Ectodermal cell (in vitro differentiated cells): Measurements from ENCODE around the gene PCBP3.

Experiments used
- H3K27ac ChIP-seq: 2 replicates; pipeline ENCODE4 v1.7.0; 2013; ENCODE audit warnings: mild to moderate bottlenecking, low read depth, low read length; ENCODE audit not compliant: insufficient read depth, poor library complexity, severe bottlenecking
- H3K27me3 ChIP-seq: 2 replicates; pipeline ENCODE4 v1.7.0; 2013; ENCODE audit warnings: mild to moderate bottlenecking, low read length; ENCODE audit not compliant: insufficient read depth, control insufficient read depth, poor library complexity, severe bottlenecking
- H3K36me3 ChIP-seq: one replicate; pipeline ENCODE4 v1.7.0; 2013; ENCODE audit warnings: low read length; ENCODE audit not compliant: control insufficient read depth, insufficient read depth
- H3K4me1 ChIP-seq: one replicate; pipeline ENCODE4 v1.7.0; 2013; ENCODE audit warnings: low read length; ENCODE audit not compliant: control insufficient read depth, insufficient read depth
- H3K4me3 ChIP-seq: 2 replicates; pipeline ENCODE4 v1.7.0; 2013; ENCODE audit warnings: low read depth, low read length, control low read depth; ENCODE audit not compliant: insufficient read depth
- H3K9me3 ChIP-seq: 2 replicates; pipeline ENCODE4 v1.7.0; 2013; ENCODE audit warnings: mild to moderate bottlenecking, low read length, moderate library complexity; ENCODE audit not compliant: control insufficient read depth
- WGBS, 2 experiments: methylation state at CpG; one replicate each; pipeline ENCODE4 v1.1.7; 2013; ENCODE audit warnings: missing lambda C conversion rate in 2 of 2; 5-methylcytosine and 5-hydroxymethylcytosine counted together

PCBP3 gene

GRCh38 chr21:45865106-45865835 is 221.7 kb downstream of the PCBP3 start:
- WGBS, 2 experiments = 94 to 95% methylated on average over 27 of the region's 27 CpGs

GRCh38 chr21:45866551-45866950 is 223.0 kb downstream of the PCBP3 start:
- 90 to 93% methylated on average over 11 of the region's 11 CpGs for WGBS, 2 experiments
- peaks cover 7% of the 10 kb centered on the region for H3K4me1 ChIP-seq
- H3K27ac ChIP-seq = no peak overlapping the region
- H3K27me3 ChIP-seq = no peaks in the 10 kb centered on the region
- H3K4me3 ChIP-seq = no peak overlapping the region
- H3K36me3 ChIP-seq = no peaks in the 10 kb centered on the region
- no peaks in the 10 kb centered on the region for H3K9me3 ChIP-seq

More at GRCh38 chr21:45865106-45865835, 221.7 kb downstream of the PCBP3 start:
- no peak overlapping the region for H3K4me3 ChIP-seq
- no peaks in the 10 kb centered on the region for H3K27me3 ChIP-seq
- peaks cover 7% of the 10 kb centered on the region for H3K4me1 ChIP-seq
- H3K9me3 ChIP-seq = no peaks in the 10 kb centered on the region
- no peaks in the 10 kb centered on the region for H3K36me3 ChIP-seq
- H3K27ac ChIP-seq = no peak overlapping the region

DNA sequence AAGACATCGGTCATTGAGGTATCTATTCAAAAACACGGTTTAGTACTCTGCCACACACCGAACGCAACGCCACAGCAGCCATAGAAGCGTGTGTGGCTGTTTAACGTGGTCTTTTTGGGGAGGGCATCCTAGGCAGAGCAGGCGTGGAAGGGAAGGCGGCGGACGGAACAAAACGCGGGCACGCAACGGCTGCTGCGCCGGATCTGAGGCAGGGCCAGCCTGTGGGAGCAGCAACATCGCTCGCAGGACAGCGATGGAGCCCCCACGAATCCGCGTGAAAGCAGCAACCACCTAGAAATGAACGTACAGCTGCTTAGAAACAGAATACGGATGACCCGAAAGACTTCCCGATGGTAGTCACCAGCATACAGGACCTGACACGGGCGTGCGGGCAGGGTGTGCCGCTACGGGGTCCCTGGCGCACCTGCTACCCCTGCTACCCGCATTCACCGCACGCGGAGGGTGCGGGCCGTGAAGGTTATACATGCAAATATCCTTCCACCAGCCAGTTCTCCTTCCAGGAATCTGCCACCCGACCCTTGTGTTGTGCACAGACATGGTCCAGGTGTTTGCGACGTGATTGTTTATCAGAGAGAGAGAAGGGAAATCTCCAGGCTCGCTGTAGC is 223.6 kb downstream of the PCBP3 start:
- WGBS, 2 experiments = 95 to 96% methylated on average over 43 of the region's 43 CpGs

DNA sequence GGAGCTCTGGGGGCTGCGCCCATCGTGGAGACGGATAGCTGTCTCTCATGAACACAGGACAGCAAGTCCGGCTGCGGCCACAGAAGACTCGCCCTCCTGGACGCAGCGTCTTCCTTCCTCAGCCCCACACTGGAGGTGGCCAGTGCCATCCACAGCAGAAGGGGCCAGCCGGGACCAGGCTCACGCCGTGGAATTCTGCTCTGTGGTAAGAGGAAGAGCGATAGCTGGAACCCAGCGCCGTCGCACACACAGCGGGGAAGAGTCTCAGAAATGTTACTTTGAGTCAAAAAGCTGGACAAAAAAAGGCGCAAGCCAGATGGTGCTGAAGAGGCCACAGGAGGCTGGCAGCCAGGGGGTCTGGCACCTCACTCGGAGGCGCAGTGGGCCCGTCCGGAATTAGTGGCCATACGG is 224.2 kb downstream of the PCBP3 start:
- no peak overlapping the region for H3K4me3 ChIP-seq
- H3K4me1 ChIP-seq = peaks cover 5% of the 10 kb centered on the region
- no peaks in the 10 kb centered on the region for H3K36me3 ChIP-seq
- H3K27ac ChIP-seq = no peak overlapping the region
- 96% methylated on average over 22 of the region's 22 CpGs for WGBS, 2 experiments
- no peaks in the 10 kb centered on the region for H3K9me3 ChIP-seq
- H3K27me3 ChIP-seq = no peaks in the 10 kb centered on the region

More for the DNA sequence above, 223.6 kb downstream of the PCBP3 start:
- no peaks in the 10 kb centered on the region for H3K9me3 ChIP-seq
- no peak overlapping the region for H3K27ac ChIP-seq
- H3K4me1 ChIP-seq = peaks cover 7% of the 10 kb centered on the region
- no peak overlapping the region for H3K4me3 ChIP-seq
- H3K27me3 ChIP-seq = no peaks in the 10 kb centered on the region
- H3K36me3 ChIP-seq = no peaks in the 10 kb centered on the region

GRCh38 chr21:45868086-45868485 is 224.6 kb downstream of the PCBP3 start:
- no peaks in the 10 kb centered on the region for H3K27me3 ChIP-seq
- WGBS, 2 experiments = 95 to 97% methylated on average over 17 of the region's 17 CpGs
- no peaks in the 10 kb centered on the region for H3K9me3 ChIP-seq
- no peak overlapping the region for H3K4me3 ChIP-seq
- no peaks in the 10 kb centered on the region for H3K36me3 ChIP-seq
- no peak overlapping the region for H3K27ac ChIP-seq
- H3K4me1 ChIP-seq = peaks cover under 1% of the 10 kb centered on the region

DNA sequence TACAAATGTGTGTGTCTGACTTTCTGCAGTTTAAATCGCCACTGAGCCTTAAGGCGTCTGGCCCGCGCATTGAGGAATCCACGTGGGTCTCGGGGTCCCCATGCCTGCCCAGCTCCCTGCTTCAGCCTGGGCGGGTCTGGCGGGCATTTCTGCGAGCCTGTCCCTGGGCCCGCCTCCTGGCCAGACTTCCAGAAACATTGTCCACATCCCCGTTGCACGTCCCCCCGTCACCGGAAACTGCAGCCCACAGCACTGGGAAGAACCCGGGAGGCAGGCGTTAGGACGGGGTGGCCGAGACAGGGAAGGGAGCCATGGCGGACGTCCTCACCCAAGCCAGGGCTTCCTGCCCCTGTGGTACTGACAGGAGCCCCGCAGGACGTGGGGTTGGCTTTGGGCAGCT is 225.0 kb downstream of the PCBP3 start:
- Histone ChIP-seq H3K27ac (no peak overlapping the region), H3K4me1 (no peaks in the 10 kb centered on the region), H3K27me3 (no peaks in the 10 kb centered on the region), H3K9me3 (no peaks in the 10 kb centered on the region), H3K4me3 (no peak overlapping the region), H3K36me3 (no peaks in the 10 kb centered on the region)
- WGBS, 2 experiments = 94% methylated on average over 22 of the region's 22 CpGs

DNA sequence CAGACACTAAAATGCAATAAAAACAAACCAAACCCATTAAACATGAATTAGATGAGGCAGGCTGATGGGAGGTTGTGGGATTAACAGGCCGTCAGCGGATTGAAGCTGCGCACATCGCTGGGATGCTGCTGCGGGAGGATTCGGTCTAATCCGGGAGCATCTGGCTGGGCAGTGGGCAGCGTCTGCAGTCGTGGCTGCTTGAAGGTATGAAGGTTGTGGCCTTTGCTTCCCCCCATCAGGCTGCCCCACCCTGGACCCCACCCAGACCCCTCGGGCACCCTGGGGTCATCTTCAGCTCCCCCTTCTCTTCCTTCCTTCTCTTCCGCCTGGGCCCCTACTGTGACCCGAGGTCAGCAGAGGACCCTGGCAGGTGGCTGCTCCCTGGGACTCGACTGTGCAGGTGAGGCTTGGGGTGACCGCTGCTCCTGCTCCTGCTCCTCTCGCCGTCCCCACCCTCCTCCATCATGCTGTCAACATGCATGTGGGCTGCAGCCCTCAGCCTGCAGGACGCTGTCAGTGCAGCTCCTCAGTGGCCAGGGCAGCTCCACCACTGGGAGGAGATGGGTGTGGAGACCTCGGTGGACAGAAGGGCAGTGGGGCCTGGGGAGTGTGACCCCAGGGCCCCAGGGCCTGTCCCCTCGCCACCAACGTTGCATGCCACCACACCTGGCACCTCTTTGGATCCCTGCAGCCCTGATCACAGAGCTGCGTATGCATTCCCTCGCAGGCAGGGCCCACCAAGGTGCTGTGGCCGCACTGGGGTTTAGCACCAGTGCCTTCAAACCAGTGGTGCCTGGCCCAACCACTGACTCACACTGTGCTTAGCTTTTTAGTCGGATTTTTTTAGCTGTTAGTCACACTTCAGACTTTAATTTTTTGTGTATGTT is 225.8 kb downstream of the PCBP3 start:
- H3K36me3 ChIP-seq = no peaks in the 10 kb centered on the region
- no peak overlapping the region for H3K27ac ChIP-seq
- no peak overlapping the region for H3K4me3 ChIP-seq
- no peaks in the 10 kb centered on the region for H3K4me1 ChIP-seq
- 86% methylated on average over 24 of the region's 24 CpGs for WGBS, 2 experiments
- no peaks in the 10 kb centered on the region for H3K27me3 ChIP-seq
- no peaks in the 10 kb centered on the region for H3K9me3 ChIP-seq

- Histone ChIP-seq H3K4me3 (no peak overlapping the region), H3K27me3 (no peaks in the 10 kb centered on the region), H3K9me3 (no peaks in the 10 kb centered on the region), H3K27ac (no peak overlapping the region), H3K36me3 (no peaks in the 10 kb centered on the region), H3K4me1 (peaks cover 5% of the 10 kb centered on the region)
- 92 to 94% methylated on average over 12 of the region's 12 CpGs for WGBS, 2 experiments
Observed at GRCh38 chr21:45870421-45870820, 226.9 kb downstream of the PCBP3 start.

GRCh38 chr21:45870851-45871615 is 227.5 kb downstream of the PCBP3 start:
- Histone ChIP-seq H3K27me3 (no peaks in the 10 kb centered on the region), H3K4me3 (no peak overlapping the region), H3K36me3 (no peaks in the 10 kb centered on the region), H3K27ac (no peak overlapping the region), H3K4me1 (peaks cover 8% of the 10 kb centered on the region), H3K9me3 (no peaks in the 10 kb centered on the region)
- 88 to 89% methylated on average over 17 of the region's 17 CpGs for WGBS, 2 experiments
